ENCODE data around the gene CHRNE.

DNA sequence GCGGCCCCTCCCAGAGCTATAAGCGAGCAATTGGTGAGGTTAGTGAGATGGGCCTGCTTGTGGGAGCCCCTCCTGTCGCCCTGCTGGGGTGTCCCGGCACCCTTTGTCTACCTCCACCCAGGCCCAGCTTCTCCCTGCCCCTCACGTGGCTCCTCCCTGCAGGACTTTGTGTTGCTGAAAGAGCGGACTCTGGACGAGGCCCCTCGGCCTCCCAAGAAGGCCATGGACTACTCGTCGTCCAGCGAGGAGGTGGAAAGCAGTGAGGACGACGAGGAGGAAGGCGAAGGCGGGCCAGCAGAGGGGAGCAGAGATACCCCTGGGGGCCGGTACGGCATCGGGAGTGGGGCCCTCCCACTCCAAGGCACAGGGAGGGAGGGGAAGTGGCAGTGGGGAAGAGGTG lies 9.6 kb downstream of the CHRNE start:
- no peak for TF ChIP-seq CTCF (IDR thresholded peaks at IDR 0.05)
- no peak for TF ChIP-seq POLR2A (IDR thresholded peaks at IDR 0.05)

Measured in adrenal gland (tissue), 5 donors.